Endothelial cell (in vitro differentiated cells): ENCODE data around the gene CARD6. TPM values are rescaled to one million over a fixed set of nuclear protein-coding genes. Genes with fewer than 3 reads are reported as not detected.

Experiments
- DNase-seq: peaks from one replicate; pipeline ENCODE4 v3.0.0; 2021; ENCODE audit warnings: low spot score
- H3K27ac Mint-ChIP-seq: one replicate; pipeline ENCODE4 v1.8.0; 2021; ENCODE audit warnings: mixed read lengths, inconsistent platforms; ENCODE audit not compliant: unreplicated experiment
- H3K27me3 Mint-ChIP-seq: one replicate; pipeline ENCODE4 v1.8.0; 2021; ENCODE audit warnings: mild to moderate bottlenecking, moderate library complexity, mixed read lengths, inconsistent platforms; ENCODE audit not compliant: unreplicated experiment
- H3K36me3 Mint-ChIP-seq: one replicate; pipeline ENCODE4 v1.8.0; 2021; ENCODE audit warnings: mild to moderate bottlenecking, low read depth, mixed read lengths, inconsistent platforms; ENCODE audit not compliant: unreplicated experiment
- H3K4me1 Mint-ChIP-seq: one replicate; pipeline ENCODE4 v1.8.0; 2021; ENCODE audit warnings: mild to moderate bottlenecking, mixed read lengths, inconsistent platforms; ENCODE audit not compliant: unreplicated experiment
- H3K4me3 Mint-ChIP-seq: one replicate; pipeline ENCODE4 v1.8.0; 2021; ENCODE audit warnings: mild to moderate bottlenecking, mixed read lengths, inconsistent platforms; ENCODE audit not compliant: unreplicated experiment
- H3K9me3 Mint-ChIP-seq: one replicate; pipeline ENCODE4 v1.8.0; 2021; ENCODE audit warnings: mixed read lengths, inconsistent platforms; ENCODE audit not compliant: unreplicated experiment
- CTCF ChIP-seq: fragments of 200-600 bp; sonication (generic); IDR thresholded peaks from one replicate; pipeline ENCODE4 v1.5.0; 2021; ENCODE audit warnings: antibody characterized with exemption; ENCODE audit not compliant: unreplicated experiment
- total RNA-seq: library from RNA; stranded (reverse); fragmentation: NEBNext Ultra II Directional; extraction: Animal tissue kit (Norgen Biotek cat#: 25700); gene quantifications from one replicate; pipeline ENCODE4 v1.2.1, GENCODE V29; 2021; ENCODE audit not compliant: unreplicated experiment

The CARD6 gene
- total RNA-seq, 1 donor from 2014 or later: 3.7 TPM

- DNase-seq: no peak
- Mint-ChIP-seq H3K4me1 (peaks cover 6% of the 10 kb centered on the region), H3K36me3 (peaks cover 40% of the 10 kb centered on the region), H3K27ac (peak overlapping the region; percentile 50), H3K4me3 (peak overlapping the region; percentile 18), H3K9me3 (no peaks in the 10 kb centered on the region), H3K27me3 (no peaks in the 10 kb centered on the region)
- no peak for TF ChIP-seq CTCF
Observed at GRCh38 chr5:40826489-40827187, 14.5 kb upstream of the CARD6 start.

- peak overlapping the region; percentile 18 for H3K4me3 Mint-ChIP-seq
- no peak for TF ChIP-seq CTCF
- H3K9me3 Mint-ChIP-seq: no peaks in the 10 kb centered on the region
- peaks cover 11% of the 10 kb centered on the region for H3K4me1 Mint-ChIP-seq
- H3K27me3 Mint-ChIP-seq: no peaks in the 10 kb centered on the region
- no peak for DNase-seq
- peak overlapping the region; percentile 50 for H3K27ac Mint-ChIP-seq
- peaks cover 48% of the 10 kb centered on the region for H3K36me3 Mint-ChIP-seq
Observed at GRCh38 chr5:40827188-40827977, 13.8 kb upstream of the CARD6 start.

GRCh38 chr5:40828021-40828631 lies 13.0 kb upstream of the CARD6 start:
- peaks cover 55% of the 10 kb centered on the region for H3K36me3 Mint-ChIP-seq
- no peaks in the 10 kb centered on the region for H3K9me3 Mint-ChIP-seq
- H3K4me3 Mint-ChIP-seq: peak overlapping the region; percentile 13
- peaks cover 18% of the 10 kb centered on the region for H3K4me1 Mint-ChIP-seq
- no peaks in the 10 kb centered on the region for H3K27me3 Mint-ChIP-seq
- no peak for TF ChIP-seq CTCF
- no peak overlapping the region for H3K27ac Mint-ChIP-seq
- no peak for DNase-seq

GRCh38 chr5:40828690-40829661 lies 12.2 kb upstream of the CARD6 start:
- H3K4me3 Mint-ChIP-seq: peak overlapping the region; percentile 56
- H3K27ac Mint-ChIP-seq: peak overlapping the region; percentile 7
- TF ChIP-seq CTCF: no peak
- H3K27me3 Mint-ChIP-seq: no peaks in the 10 kb centered on the region
- no peak for DNase-seq
- no peaks in the 10 kb centered on the region for H3K9me3 Mint-ChIP-seq
- H3K4me1 Mint-ChIP-seq: peaks cover 25% of the 10 kb centered on the region
- H3K36me3 Mint-ChIP-seq: peaks cover 64% of the 10 kb centered on the region
